Neural cell (in vitro differentiated cells): Measurements from ENCODE around the gene ADTRP. TPM values are rescaled to one million over a fixed set of nuclear protein-coding genes. Genes with fewer than 3 reads are reported as not detected.

Source experiments
- H2AFZ ChIP-seq: fragments of 200-600, 300-800 bp; sonication (generic), shearing (Covaris generic); 2 replicates; pipeline ENCODE4 v1.6.0; 2014; ENCODE audit warnings: low read depth, mild to moderate bottlenecking, antibody characterized with exemption, low read length, moderate library complexity
- H3F3A ChIP-seq: fragments of 200-600 bp; shearing (Covaris generic); 2 replicates; pipeline ENCODE4 v1.6.1; 2016; ENCODE audit warnings: mild to moderate bottlenecking, moderate library complexity, mixed read lengths, antibody characterized with exemption, low read length; ENCODE audit not compliant: insufficient read depth, poor library complexity, severe bottlenecking
- H3K27ac ChIP-seq: fragments of 200-600, 300-800 bp; sonication (generic), shearing (Covaris generic); 2 replicates; pipeline ENCODE4 v1.5.1; 2014; ENCODE audit warnings: mild to moderate bottlenecking, low read length, moderate library complexity
- H3K27me3 ChIP-seq: fragments of 300-800, 200-600 bp; sonication (generic), shearing (Covaris generic); 2 replicates; pipeline ENCODE4 v1.6.0; 2014; ENCODE audit warnings: mild to moderate bottlenecking, low read depth, low read length, moderate library complexity; ENCODE audit not compliant: insufficient read depth
- H3K36me3 ChIP-seq: fragments of 300-800, 200-600 bp; sonication (generic), shearing (Covaris generic); 2 replicates; pipeline ENCODE4 v1.5.1; 2014; ENCODE audit warnings: mild to moderate bottlenecking, antibody characterized with exemption, low read length, moderate library complexity; ENCODE audit not compliant: insufficient read depth
- H3K4me2 ChIP-seq: fragments of 300-800, 200-600 bp; sonication (generic), shearing (Covaris generic); 2 replicates; pipeline ENCODE4 v1.6.0; 2014; ENCODE audit warnings: mild to moderate bottlenecking, low read length
- H3K4me3 ChIP-seq: fragments of 300-800, 200-600 bp; sonication (generic), shearing (Covaris generic); 2 replicates; pipeline ENCODE4 v1.5.1; 2014; ENCODE audit warnings: mild to moderate bottlenecking, low read length, moderate library complexity
- H3K79me2 ChIP-seq: fragments of 200-600 bp; shearing (Covaris generic); replicated peaks from 2 replicates; pipeline ENCODE4 v1.6.0; 2014; ENCODE audit warnings: mild to moderate bottlenecking, low read length, moderate library complexity; ENCODE audit not compliant: insufficient read depth
- H3K9ac ChIP-seq: fragments of 300-800, 200-600 bp; sonication (generic), shearing (Covaris generic); 2 replicates; pipeline ENCODE4 v1.6.1; 2016; ENCODE audit warnings: mild to moderate bottlenecking, low read length, mixed read lengths
- H3K9me2 ChIP-seq: fragments of 200-600 bp; shearing (Covaris generic); 2 replicates; pipeline ENCODE4 v1.6.1; 2016; ENCODE audit warnings: mild to moderate bottlenecking, low read length, mixed read lengths; ENCODE audit not compliant: insufficient read depth
- H3K9me3 ChIP-seq: fragments of 200-600, 300-800 bp; sonication (generic), shearing (Covaris generic); 2 replicates; pipeline ENCODE4 v1.6.1; 2016; ENCODE audit warnings: mild to moderate bottlenecking, mixed run types, low read length, moderate library complexity, mixed read lengths
- H4K20me1 ChIP-seq: fragments of 200-600 bp; shearing (Covaris generic); 2 replicates; pipeline ENCODE4 v1.6.1; 2016; ENCODE audit warnings: mild to moderate bottlenecking, mixed run types; ENCODE audit not compliant: insufficient read depth
- CTCF ChIP-seq: fragments of 450-650 bp; IDR thresholded peaks from 2 replicates; pipeline ENCODE4 v1.5.1; 2014; ENCODE audit warnings: antibody characterized with exemption, mild to moderate bottlenecking, moderate library complexity; ENCODE audit not compliant: poor library complexity, severe bottlenecking
- EP300 ChIP-seq: fragments of 450-650 bp; conservative IDR thresholded peaks from 2 replicates; pipeline ENCODE4 v1.6.1; 2014; ENCODE audit warnings: antibody characterized with exemption, mild to moderate bottlenecking, moderate library complexity; ENCODE audit not compliant: poor library complexity, severe bottlenecking
- EZH2 ChIP-seq: fragments of 200-600, 300-800 bp; shearing (Covaris generic), sonication (generic); IDR thresholded peaks from 2 replicates; pipeline ENCODE4 v1.6.1; 2014; ENCODE audit warnings: antibody characterized with exemption, low read length, borderline replicate concordance, mild to moderate bottlenecking; ENCODE audit not compliant: insufficient read depth, poor library complexity, severe bottlenecking
- MXI1 ChIP-seq: fragments of 450-650 bp; conservative IDR thresholded peaks from 2 replicates; pipeline ENCODE4 v1.6.1; 2014; ENCODE audit warnings: antibody characterized with exemption, mild to moderate bottlenecking; ENCODE audit not compliant: poor library complexity, severe bottlenecking
- POLR2AphosphoS5 ChIP-seq: IDR thresholded peaks from 2 replicates; pipeline ENCODE4 v1.6.1; 2012
- RAD21 ChIP-seq: fragments of 450-650 bp; conservative IDR thresholded peaks from 2 replicates; pipeline ENCODE4 v1.6.1; 2014; ENCODE audit warnings: antibody characterized with exemption, mild to moderate bottlenecking, moderate library complexity
- REST ChIP-seq: IDR thresholded peaks from 2 replicates; pipeline ENCODE4 v1.6.1; 2012; ENCODE audit warnings: borderline replicate concordance
- SMC3 ChIP-seq: fragments of 450-650 bp; conservative IDR thresholded peaks from 2 replicates; pipeline ENCODE4 v1.6.1; 2014; ENCODE audit warnings: antibody characterized with exemption, mild to moderate bottlenecking, moderate library complexity; ENCODE audit not compliant: poor library complexity
- TAF1 ChIP-seq: IDR thresholded peaks from 2 replicates; pipeline ENCODE4 v1.6.1; 2012; ENCODE audit warnings: low read depth
- polyA plus RNA-seq: library from polyadenylated mRNA; depleted of rRNA; stranded (reverse); fragments of >200 nt; gene quantifications from 2 replicates; pipeline ENCODE4 v1.2.3, GENCODE V29; 2014

The ADTRP gene
- polyA plus RNA-seq, 1 donor from 2014 or later = not detected

- Histone ChIP-seq H3K9ac (no peak overlapping the region), H3K9me2 (no peaks in the 10 kb centered on the region), H3K79me2 (no peaks in the 10 kb centered on the region), H3K27me3 (no peaks in the 10 kb centered on the region), H4K20me1 (no peaks in the 10 kb centered on the region), H3F3A (no peaks in the 10 kb centered on the region), H3K4me2 (no peak overlapping the region), H3K4me3 (no peak overlapping the region), H3K9me3 (no peaks in the 10 kb centered on the region), H3K27ac (no peak overlapping the region), H2AFZ (no peak overlapping the region), H3K36me3 (no peaks in the 10 kb centered on the region)
- TF ChIP-seq TAF1 = no peak
- TF ChIP-seq SMC3 = no peak
- TF ChIP-seq MXI1 = no peak
- no peak for TF ChIP-seq RAD21
- TF ChIP-seq REST = no peak
- no peak for TF ChIP-seq CTCF
- no peak for TF ChIP-seq EZH2
- TF ChIP-seq POLR2AphosphoS5 = no peak
- no peak for TF ChIP-seq EP300
Observed at GRCh38 chr6:11813606-11814005, 35.0 kb upstream of the ADTRP start.

GRCh38 chr6:11812951-11813350, 34.3 kb upstream of the ADTRP start:
- H4K20me1 ChIP-seq = no peaks in the 10 kb centered on the region
- no peaks in the 10 kb centered on the region for H3K36me3 ChIP-seq
- no peak overlapping the region for H3K9ac ChIP-seq
- H3K79me2 ChIP-seq = no peaks in the 10 kb centered on the region
- no peaks in the 10 kb centered on the region for H3K27me3 ChIP-seq
- H3K4me2 ChIP-seq = no peak overlapping the region
- H3F3A ChIP-seq = no peaks in the 10 kb centered on the region
- no peaks in the 10 kb centered on the region for H3K9me3 ChIP-seq
- no peak overlapping the region for H3K4me3 ChIP-seq
- H3K9me2 ChIP-seq = no peaks in the 10 kb centered on the region
- TF ChIP-seq TAF1 (no peak), CTCF (no peak), EZH2 (no peak), REST (no peak), SMC3 (no peak), MXI1 (no peak), EP300 (no peak), POLR2AphosphoS5 (no peak)
- no peak overlapping the region for H2AFZ ChIP-seq
- no peak overlapping the region for H3K27ac ChIP-seq
